ENCODE data around the gene ATP5MK. TPM values are rescaled to one million over a fixed set of nuclear protein-coding genes. Genes with fewer than 3 reads are reported as not detected.

ATP5MK gene
- polyA plus RNA-seq, 1 donor (not counting 4 experiments of a cell fraction or from before 2014, with no cell fraction given) = 745 TPM

DNA sequence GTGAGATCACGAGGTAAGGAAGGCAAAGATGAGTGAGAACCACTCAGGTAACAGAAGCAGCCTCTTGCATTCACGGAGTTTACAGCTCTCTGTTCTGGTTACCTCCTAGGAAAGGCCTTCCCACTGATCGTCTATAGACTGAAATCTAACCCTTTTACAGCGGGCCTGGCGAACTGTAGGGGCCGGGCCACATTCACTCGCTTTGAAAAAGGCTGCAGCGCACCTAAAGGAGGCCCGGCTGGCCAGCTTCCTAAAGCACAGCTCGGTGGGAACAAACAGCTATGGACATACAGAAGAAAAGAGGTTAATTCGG lies 565 bp downstream of the ATP5MK start:
- H3K4me2 ChIP-seq (ENCODE audit: control insufficient read depth, extremely low read depth, insufficient read depth, low read depth, low read length) = peak overlapping the region; percentile 81
- H2AFZ ChIP-seq (ENCODE audit: control insufficient read depth, low read length) = peak overlapping the region; percentile 64
- peak overlapping the region; percentile 65 to 98 (median 93) for H3K4me3 ChIP-seq (ENCODE audit: control insufficient read depth in 2 of 3, extremely low read depth in 1 of 3, insufficient read depth in 2 of 3, low read depth in 1 of 3, low read length in 3 of 3)
- no peak for DNase-seq (ENCODE audit: low read depth, low spot score)
- no peak for FAIRE-seq
- H3K9me3 ChIP-seq (ENCODE audit: control insufficient read depth, low read depth, low read length) = no peaks in the 10 kb centered on the region
- H3K79me2 ChIP-seq (ENCODE audit: control insufficient read depth, insufficient read depth, low read length) = peaks cover 79% of the 10 kb centered on the region
- H3K27ac ChIP-seq (ENCODE audit: control insufficient read depth, insufficient read depth, low read length) = peak overlapping the region; percentile 74
- H3K9ac ChIP-seq (ENCODE audit: control insufficient read depth, extremely low read depth, insufficient read depth, low read length) = peak overlapping the region; percentile 90
- peaks cover 17% of the 10 kb centered on the region for H3K4me1 ChIP-seq (ENCODE audit: control insufficient read depth, extremely low read depth, insufficient read depth, low read length)
- TF ChIP-seq, protein P1, sequence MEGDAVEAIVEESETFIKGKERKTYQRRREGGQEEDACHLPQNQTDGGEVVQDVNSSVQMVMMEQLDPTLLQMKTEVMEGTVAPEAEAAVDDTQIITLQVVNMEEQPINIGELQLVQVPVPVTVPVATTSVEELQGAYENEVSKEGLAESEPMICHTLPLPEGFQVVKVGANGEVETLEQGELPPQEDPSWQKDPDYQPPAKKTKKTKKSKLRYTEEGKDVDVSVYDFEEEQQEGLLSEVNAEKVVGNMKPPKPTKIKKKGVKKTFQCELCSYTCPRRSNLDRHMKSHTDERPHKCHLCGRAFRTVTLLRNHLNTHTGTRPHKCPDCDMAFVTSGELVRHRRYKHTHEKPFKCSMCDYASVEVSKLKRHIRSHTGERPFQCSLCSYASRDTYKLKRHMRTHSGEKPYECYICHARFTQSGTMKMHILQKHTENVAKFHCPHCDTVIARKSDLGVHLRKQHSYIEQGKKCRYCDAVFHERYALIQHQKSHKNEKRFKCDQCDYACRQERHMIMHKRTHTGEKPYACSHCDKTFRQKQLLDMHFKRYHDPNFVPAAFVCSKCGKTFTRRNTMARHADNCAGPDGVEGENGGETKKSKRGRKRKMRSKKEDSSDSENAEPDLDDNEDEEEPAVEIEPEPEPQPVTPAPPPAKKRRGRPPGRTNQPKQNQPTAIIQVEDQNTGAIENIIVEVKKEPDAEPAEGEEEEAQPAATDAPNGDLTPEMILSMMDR (optimal IDR thresholded peaks at IDR 0.05 in 1 of 3, IDR thresholded peaks at IDR 0.05 in 1 of 3, conservative IDR thresholded peaks at IDR 0.05 in 1 of 3; ENCODE audit: extremely low read depth in 1 of 3, insufficient read depth in 2 of 3, low read length in 3 of 3) = no peak
- TF ChIP-seq EZH2 (IDR thresholded peaks at IDR 0.05; ENCODE audit: low read length) = no peak
- dilution Hi-C loops (cut with MboI; ENCODE audit: extremely low pct_ligation_motif_present, low sequenced_read_pairs) = no loop called here
- no peaks in the 10 kb centered on the region for H4K20me1 ChIP-seq (ENCODE audit: control insufficient read depth, extremely low read depth, insufficient read depth, low read length)
- H3K27me3 ChIP-seq (ENCODE audit: control insufficient read depth, extremely low read depth, insufficient read depth, low read length) = no peaks in the 10 kb centered on the region
- no peaks in the 10 kb centered on the region for H3K9me1 ChIP-seq (ENCODE audit: control insufficient read depth, extremely low read depth, insufficient read depth, low read length)
- H3K36me3 ChIP-seq (ENCODE audit: control insufficient read depth in 2 of 2, extremely low read depth in 1 of 2, insufficient read depth in 2 of 2, low read length in 2 of 2) = peaks cover 16 to 26% of the 10 kb centered on the region in 2 experiments

- Histone ChIP-seq H3K36me3 (ENCODE audit: control insufficient read depth in 2 of 2, extremely low read depth in 1 of 2, insufficient read depth in 2 of 2, low read length in 2 of 2) (peaks cover 12 to 21% of the 10 kb centered on the region in 2 experiments), H3K27me3 (ENCODE audit: control insufficient read depth, extremely low read depth, insufficient read depth, low read length) (no peaks in the 10 kb centered on the region), H3K79me2 (ENCODE audit: control insufficient read depth, insufficient read depth, low read length) (peaks cover 70% of the 10 kb centered on the region), H3K4me3 (ENCODE audit: control insufficient read depth in 2 of 3, extremely low read depth in 1 of 3, insufficient read depth in 2 of 3, low read depth in 1 of 3, low read length in 3 of 3) (no peak overlapping the region), H3K9ac (ENCODE audit: control insufficient read depth, extremely low read depth, insufficient read depth, low read length) (no peak overlapping the region), H3K9me3 (ENCODE audit: control insufficient read depth, low read depth, low read length) (no peaks in the 10 kb centered on the region), H3K27ac (ENCODE audit: control insufficient read depth, insufficient read depth, low read length) (no peak overlapping the region), H4K20me1 (ENCODE audit: control insufficient read depth, extremely low read depth, insufficient read depth, low read length) (no peaks in the 10 kb centered on the region), H3K9me1 (ENCODE audit: control insufficient read depth, extremely low read depth, insufficient read depth, low read length) (no peaks in the 10 kb centered on the region), H2AFZ (ENCODE audit: control insufficient read depth, low read length) (no peak overlapping the region), H3K4me1 (ENCODE audit: control insufficient read depth, extremely low read depth, insufficient read depth, low read length) (peaks cover 17% of the 10 kb centered on the region), H3K4me2 (ENCODE audit: control insufficient read depth, extremely low read depth, insufficient read depth, low read depth, low read length) (no peak overlapping the region)
- no peak for DNase-seq (ENCODE audit: low read depth, low spot score)
- TF ChIP-seq, protein P1 (optimal IDR thresholded peaks at IDR 0.05 in 1 of 3, IDR thresholded peaks at IDR 0.05 in 1 of 3, conservative IDR thresholded peaks at IDR 0.05 in 1 of 3; ENCODE audit: extremely low read depth in 1 of 3, insufficient read depth in 2 of 3, low read length in 3 of 3) = no peak
- TF ChIP-seq EZH2 (IDR thresholded peaks at IDR 0.05; ENCODE audit: low read length) = no peak
- no peak for FAIRE-seq
- dilution Hi-C loops (cut with MboI; ENCODE audit: extremely low pct_ligation_motif_present, low sequenced_read_pairs) = no loop called here
Observed at GRCh38 chr10:103394180-103394579, 2.1 kb downstream of the ATP5MK start.
